CD8-positive, alpha-beta memory T cell (primary cell): Measurements from ENCODE around the gene SLC7A7. TPM values are rescaled to one million over a fixed set of nuclear protein-coding genes. Genes with fewer than 3 reads are reported as not detected.
"Not testable (repeated sequence)": the region's sequence is repeated elsewhere in the genome, so short reads cannot be mapped to it uniquely, and the experiment has no call there.

Experiments
- CTCF ChIA-PET: fragments of 350-600 bp; sonication (Branson Sonifier 250); formaldehyde crosslinking; loops from one replicate; lab custom pipeline; 2021; ENCODE audit warnings: antibody characterized with exemption; lab: Charles Lee
- POLR2A ChIA-PET: fragments of 350-600 bp; sonication (Branson Sonifier 250); formaldehyde crosslinking; loops from one replicate; lab custom pipeline; 2021; ENCODE audit warnings: antibody characterized with exemption; lab: Charles Lee
- DNase-seq, 5 donors: peaks; one replicate each; pipeline versions ENCODE4 v3.0.0 to v3.0.0-alpha.2; 2020 to 2022; ENCODE audit warnings: mixed read lengths in 1 of 5
- H3K27ac ChIP-seq: one replicate; pipeline ENCODE4 v1.7.0; 2013; ENCODE audit warnings: low read depth, mild to moderate bottlenecking, low read length, moderate library complexity
- H3K27me3 ChIP-seq: 2 replicates; pipeline ENCODE4 v1.7.0; 2013; ENCODE audit warnings: low read length, mild to moderate bottlenecking; ENCODE audit not compliant: insufficient read depth, poor library complexity, severe bottlenecking
- H3K36me3 ChIP-seq: 2 replicates; pipeline ENCODE4 v1.7.0; 2013; ENCODE audit warnings: mild to moderate bottlenecking, low read length, moderate library complexity; ENCODE audit not compliant: insufficient read depth
- H3K4me1 ChIP-seq: 2 replicates; pipeline ENCODE4 v1.7.0; 2013; ENCODE audit warnings: mild to moderate bottlenecking, low read length, moderate library complexity; ENCODE audit not compliant: insufficient read depth
- H3K4me3 ChIP-seq: 2 replicates; pipeline ENCODE4 v1.7.0; 2013; ENCODE audit warnings: mild to moderate bottlenecking, low read length
- H3K9me3 ChIP-seq: 2 replicates; pipeline ENCODE4 v1.7.0; 2013; ENCODE audit warnings: mild to moderate bottlenecking, low read length
- H3K27ac Mint-ChIP-seq, 8 donors: one replicate each; pipeline ENCODE4 v1.8.0; 2020 to 2021; ENCODE audit warnings: mixed read lengths in 8 of 8, mild to moderate bottlenecking in 6 of 8, inconsistent platforms in 3 of 8, moderate library complexity in 3 of 8
- H3K27me3 Mint-ChIP-seq, 2 donors: one replicate each; pipeline ENCODE4 v1.8.0; 2020 to 2021; ENCODE audit warnings: mixed read lengths in 2 of 2, mild to moderate bottlenecking in 1 of 2, moderate library complexity in 1 of 2
- H3K36me3 Mint-ChIP-seq, 3 donors: one replicate each; pipeline ENCODE4 v1.8.0; 2020 to 2021; ENCODE audit warnings: mixed read lengths in 3 of 3, inconsistent platforms in 1 of 3, mild to moderate bottlenecking in 1 of 3
- H3K4me1 Mint-ChIP-seq, 3 donors: one replicate each; pipeline ENCODE4 v1.8.0; 2020 to 2021; ENCODE audit warnings: mixed read lengths in 3 of 3, inconsistent platforms in 1 of 3, mild to moderate bottlenecking in 1 of 3
- H3K4me3 Mint-ChIP-seq, 7 donors: one replicate each; pipeline ENCODE4 v1.8.0; 2020 to 2021; ENCODE audit warnings: mixed read lengths in 7 of 7, mild to moderate bottlenecking in 6 of 7, moderate library complexity in 4 of 7, inconsistent platforms in 2 of 7
- H3K9me3 Mint-ChIP-seq, 5 donors: one replicate each; pipeline ENCODE4 v1.8.0; 2020 to 2022; ENCODE audit warnings: mixed read lengths in 5 of 5, mild to moderate bottlenecking in 3 of 5, moderate library complexity in 2 of 5, inconsistent platforms in 1 of 5
- polyA plus RNA-seq: library from polyadenylated mRNA; unstranded; fragments of 300-500 nt; fragmentation: Illumina TruSeq; gene quantifications from one replicate; pipeline ENCODE4 v1.2.3, GENCODE V29; 2021
- total RNA-seq, 2 experiments: library from RNA; stranded (reverse); gene quantifications; one replicate each; pipeline ENCODE4 v1.2.3, GENCODE V29; 2021

Gene SLC7A7
- total and polyA plus RNA-seq, 3 experiments from 2014 or later, result 0.70 to 0.75 TPM; not detected in 1

GRCh38 chr14:22778084-22778483 is 37.2 kb downstream of the SLC7A7 start:
- CTCF ChIA-PET, result no interaction called here
- no peak overlapping the region for H3K27ac Mint-ChIP-seq

GRCh38 chr14:22776849-22777248 is 38.4 kb downstream of the SLC7A7 start:
- Mint-ChIP-seq H3K27ac (peak overlapping the region in 2 of 8 donors; percentile 17 to 26), H3K36me3 (peaks cover 0 to 22% (median 2%) of the 10 kb centered on the region in 3 donors)
- DNase-seq, H3K4me1 ChIP-seq, H3K36me3 ChIP-seq, H3K4me3 ChIP-seq, H3K27me3 ChIP-seq, H3K4me3 Mint-ChIP-seq, H3K27me3 Mint-ChIP-seq, CTCF ChIA-PET, H3K9me3 ChIP-seq, H3K27ac ChIP-seq, H3K4me1 Mint-ChIP-seq, POLR2A ChIA-PET, H3K9me3 Mint-ChIP-seq: not testable (repeated sequence)

More at GRCh38 chr14:22778084-22778483, 37.2 kb downstream of the SLC7A7 start:
- no peak overlapping the region for H3K4me3 Mint-ChIP-seq
- H3K36me3 ChIP-seq, result peaks cover 2% of the 10 kb centered on the region
- no peaks in the 10 kb centered on the region for H3K27me3 Mint-ChIP-seq
- no peaks in the 10 kb centered on the region for H3K4me1 Mint-ChIP-seq
- no peak for DNase-seq
- peaks cover 0 to 13% (median 2%) of the 10 kb centered on the region in 3 donors for H3K36me3 Mint-ChIP-seq
- no peaks in the 10 kb centered on the region for H3K9me3 ChIP-seq
- H3K9me3 Mint-ChIP-seq, result no peaks in the 10 kb centered on the region
- H3K4me1 ChIP-seq, result no peaks in the 10 kb centered on the region
- POLR2A ChIA-PET, result no interaction called here
- H3K4me3 ChIP-seq, result no peak overlapping the region
- no peaks in the 10 kb centered on the region for H3K27me3 ChIP-seq
- no peak overlapping the region for H3K27ac ChIP-seq

GRCh38 chr14:22776215-22776614 is 39.0 kb downstream of the SLC7A7 start:
- H3K36me3 ChIP-seq, result peaks cover 13% of the 10 kb centered on the region
- POLR2A ChIA-PET, result no interaction called here
- Mint-ChIP-seq H3K9me3 (no peaks in the 10 kb centered on the region), H3K4me3 (no peak overlapping the region), H3K4me1 (no peaks in the 10 kb centered on the region), H3K27me3 (no peaks in the 10 kb centered on the region), H3K27ac (peak overlapping the region in 2 of 8 donors; percentile 50 to 64), H3K36me3 (peaks cover 2 to 28% (median 6%) of the 10 kb centered on the region in 3 donors)
- no peaks in the 10 kb centered on the region for H3K9me3 ChIP-seq
- H3K27ac ChIP-seq, result no peak overlapping the region
- no peaks in the 10 kb centered on the region for H3K4me1 ChIP-seq
- no peak overlapping the region for H3K4me3 ChIP-seq
- no peaks in the 10 kb centered on the region for H3K27me3 ChIP-seq
- CTCF ChIA-PET, result no interaction called here
- no peak for DNase-seq

- H3K4me3 ChIP-seq, result no peak overlapping the region
- Mint-ChIP-seq H3K36me3 (peaks cover 9 to 49% (median 21%) of the 10 kb centered on the region in 3 donors), H3K4me3 (no peak overlapping the region), H3K27ac (peak overlapping the region in 4 of 8 donors; percentile 48 to 81 (median 66)), H3K9me3 (no peaks in the 10 kb centered on the region), H3K27me3 (no peaks in the 10 kb centered on the region), H3K4me1 (peaks cover under 1 to 5% (median 4%) of the 10 kb centered on the region in 3 donors)
- H3K9me3 ChIP-seq, result no peaks in the 10 kb centered on the region
- POLR2A ChIA-PET, result interaction anchor here (0.9 kb wide), 1 partner anchor 112 kb away, joined by 3 read pairs; no protein-coding TSS in a partner anchor
- peaks cover 33% of the 10 kb centered on the region for H3K36me3 ChIP-seq
- H3K27me3 ChIP-seq, result no peaks in the 10 kb centered on the region
- no peak overlapping the region for H3K27ac ChIP-seq
- CTCF ChIA-PET, result interaction anchor here (1.0 kb wide), 1 partner anchor 49 kb away, joined by 3 read pairs; no protein-coding TSS in a partner anchor
- DNase-seq, result no peak
- H3K4me1 ChIP-seq, result no peaks in the 10 kb centered on the region
These were observed 41.1 kb downstream of the SLC7A7 start for GRCh38 chr14:22774011-22774706.

- Mint-ChIP-seq H3K36me3 (peaks cover 9 to 54% (median 23%) of the 10 kb centered on the region in 3 donors), H3K9me3 (no peaks in the 10 kb centered on the region), H3K4me1 (peaks cover 5 to 11% (median 10%) of the 10 kb centered on the region in 3 donors), H3K27ac (peak overlapping the region in 2 of 8 donors; percentile 17 to 36), H3K27me3 (no peaks in the 10 kb centered on the region), H3K4me3 (no peak overlapping the region)
- H3K4me1 ChIP-seq, result peaks cover 2% of the 10 kb centered on the region
- DNase-seq, result no peak
- peaks cover 35% of the 10 kb centered on the region for H3K36me3 ChIP-seq
- POLR2A ChIA-PET, result interaction anchor here (0.9 kb wide), 1 partner anchor 113 kb away, joined by 3 read pairs; no protein-coding TSS in a partner anchor
- H3K27me3 ChIP-seq, result no peaks in the 10 kb centered on the region
- H3K4me3 ChIP-seq, result no peak overlapping the region
- CTCF ChIA-PET, result interaction anchor here (1.0 to 1.4 kb wide), 2 partner anchors 50 to 203 kb away, joined by 3 to 4 read pairs; no protein-coding TSS in a partner anchor
- no peaks in the 10 kb centered on the region for H3K9me3 ChIP-seq
- no peak overlapping the region for H3K27ac ChIP-seq
These were observed 41.8 kb downstream of the SLC7A7 start for GRCh38 chr14:22773162-22774010.

- Mint-ChIP-seq H3K9me3 (no peaks in the 10 kb centered on the region), H3K4me3 (no peak overlapping the region), H3K27me3 (no peaks in the 10 kb centered on the region), H3K36me3 (peaks cover 9 to 60% (median 23%) of the 10 kb centered on the region in 3 donors), H3K4me1 (peaks cover 11 to 18% (median 17%) of the 10 kb centered on the region in 3 donors), H3K27ac (peak overlapping the region in 1 of 8 donors; percentile 17)
- ChIA-PET CTCF (interaction anchor here (1.4 kb wide), 1 partner anchor 202 kb away, joined by 4 read pairs; no protein-coding TSS in a partner anchor), POLR2A (interaction anchor here (0.7 kb wide), 1 partner anchor 62 kb away, joined by 5 read pairs; no protein-coding TSS in a partner anchor)
- DNase-seq, result no peak
- Histone ChIP-seq H3K36me3 (peaks cover 35% of the 10 kb centered on the region), H3K4me1 (peaks cover 9% of the 10 kb centered on the region), H3K27me3 (no peaks in the 10 kb centered on the region), H3K9me3 (no peaks in the 10 kb centered on the region), H3K4me3 (no peak overlapping the region), H3K27ac (no peak overlapping the region)
These were observed 42.5 kb downstream of the SLC7A7 start for GRCh38 chr14:22772725-22773124.

GRCh38 chr14:22770481-22771187 is 44.6 kb downstream of the SLC7A7 start:
- H3K9me3 ChIP-seq, result no peaks in the 10 kb centered on the region
- no peak overlapping the region for H3K27ac ChIP-seq
- H3K4me1 Mint-ChIP-seq, result peaks cover 24 to 33% (median 32%) of the 10 kb centered on the region in 3 donors
- peaks cover 21% of the 10 kb centered on the region for H3K4me1 ChIP-seq
- DNase-seq, result no peak
- no peak overlapping the region for H3K4me3 Mint-ChIP-seq
- H3K27me3 Mint-ChIP-seq, result peaks cover 0 to 1% of the 10 kb centered on the region in 2 donors
- H3K36me3 Mint-ChIP-seq, result peaks cover 14 to 69% (median 23%) of the 10 kb centered on the region in 3 donors
- no peaks in the 10 kb centered on the region for H3K9me3 Mint-ChIP-seq
- ChIA-PET POLR2A (no interaction called here), CTCF (no interaction called here)
- peaks cover 35% of the 10 kb centered on the region for H3K36me3 ChIP-seq
- peak overlapping the region in 2 of 8 donors; percentile 25 to 68 for H3K27ac Mint-ChIP-seq
- H3K27me3 ChIP-seq, result no peaks in the 10 kb centered on the region
- no peak overlapping the region for H3K4me3 ChIP-seq
